Ammon's horn (tissue), 1 donor: ENCODE results near the gene SHMT2.
"Not testable (repeated sequence)": the region's sequence is repeated elsewhere in the genome, so short reads cannot be mapped to it uniquely, and the experiment has no call there.

Experiments
- DNase-seq: peaks from one replicate; pipeline ENCODE4 v3.0.0-alpha.2; 2016; ENCODE audit warnings: low spot score

SHMT2 gene

GRCh38 chr12:57266681-57267080 is 37.2 kb downstream of the SHMT2 start:
- no peak for DNase-seq

- DNase-seq, result no peak
Observed at GRCh38 chr12:57268264-57268663, 38.8 kb downstream of the SHMT2 start.

- DNase-seq, result no peak
Observed at GRCh38 chr12:57270966-57271470, 41.5 kb downstream of the SHMT2 start.

GRCh38 chr12:57272337-57273151 is 43.0 kb downstream of the SHMT2 start:
- peak; percentile 31 for DNase-seq

GRCh38 chr12:57273516-57273915 is 44.0 kb downstream of the SHMT2 start:
- no peak for DNase-seq

GRCh38 chr12:57276233-57276632 is 46.7 kb downstream of the SHMT2 start:
- not testable (repeated sequence) for DNase-seq

GRCh38 chr12:57276935-57277563 is 47.5 kb downstream of the SHMT2 start:
- DNase-seq, result no peak

- DNase-seq, result no peak
Observed at GRCh38 chr12:57278465-57279381, 49.2 kb downstream of the SHMT2 start.

- peak; percentile 44 for DNase-seq
Observed at GRCh38 chr12:57280211-57281062, 50.9 kb downstream of the SHMT2 start.

- not testable (repeated sequence) for DNase-seq
Observed at GRCh38 chr12:57282073-57282472, 52.6 kb downstream of the SHMT2 start.
